Activated T-helper 1 cell treated with Interleukin-2 at 50 U/mL for 16 hours (primary cell): Measurements from ENCODE around the gene PCMT1.
"Not testable (repeated sequence)": the region's sequence is repeated elsewhere in the genome, so short reads cannot be mapped to it uniquely, and the experiment has no call there.

ENCODE experiments used
- DNase-seq: peaks from one replicate; pipeline ENCODE4 v3.0.0-alpha.2; 2020; ENCODE audit warnings: low read depth

Gene PCMT1

DNA sequence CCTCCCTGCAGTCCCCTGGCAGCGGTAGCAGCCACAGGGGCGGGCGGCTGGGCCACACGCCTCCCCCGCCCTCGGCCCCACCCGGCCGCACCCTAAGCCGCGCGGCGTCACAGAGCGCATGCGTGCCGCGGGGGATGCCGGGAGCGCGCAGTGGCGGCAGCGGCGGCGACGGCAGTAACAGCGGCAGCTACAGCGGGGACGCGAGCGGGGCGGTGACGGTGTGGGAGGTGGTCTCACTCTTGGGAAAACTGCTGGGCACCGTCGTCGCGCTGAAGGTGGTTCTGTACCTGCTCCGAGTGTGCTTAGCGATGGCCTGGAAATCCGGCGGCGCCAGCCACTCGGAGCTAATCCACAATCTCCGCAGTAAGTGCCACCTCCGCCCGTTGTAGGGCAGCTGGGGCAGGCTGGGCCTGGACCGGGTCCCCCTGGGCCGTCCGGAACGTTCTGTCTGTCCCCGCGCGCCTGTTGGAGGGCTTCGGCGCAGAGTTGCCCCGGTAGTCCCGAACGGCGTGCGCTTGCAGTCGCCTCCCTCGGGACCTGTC is at the start of gene PCMT1:
PCMT1 (plus strand) TSS at position 148 of the 542 bp plus-strand sequence; CDS start at position 309, 161 bp downstream.
- peak; percentile 90 for DNase-seq

DNA sequence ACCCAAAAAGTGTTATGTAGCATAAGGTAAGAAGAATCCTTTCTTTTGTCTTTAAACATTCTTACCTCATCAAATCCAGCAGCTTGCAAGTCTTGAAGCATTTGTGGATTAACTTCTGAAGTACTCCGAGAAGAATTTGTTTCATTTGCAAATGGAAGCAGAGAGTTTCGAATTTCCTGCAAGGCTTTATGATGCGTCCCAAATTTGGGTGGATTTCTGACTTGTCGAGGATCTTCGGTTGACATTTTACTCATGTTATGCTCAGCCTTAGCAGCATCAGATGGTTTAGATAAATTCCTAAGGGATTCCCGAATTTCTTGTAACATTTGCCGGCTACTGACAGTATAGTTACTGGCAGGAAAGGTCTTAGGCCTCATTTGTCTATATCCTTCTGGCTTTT is 47.8 kb upstream of the PCMT1 start:
- DNase-seq: no peak

DNA sequence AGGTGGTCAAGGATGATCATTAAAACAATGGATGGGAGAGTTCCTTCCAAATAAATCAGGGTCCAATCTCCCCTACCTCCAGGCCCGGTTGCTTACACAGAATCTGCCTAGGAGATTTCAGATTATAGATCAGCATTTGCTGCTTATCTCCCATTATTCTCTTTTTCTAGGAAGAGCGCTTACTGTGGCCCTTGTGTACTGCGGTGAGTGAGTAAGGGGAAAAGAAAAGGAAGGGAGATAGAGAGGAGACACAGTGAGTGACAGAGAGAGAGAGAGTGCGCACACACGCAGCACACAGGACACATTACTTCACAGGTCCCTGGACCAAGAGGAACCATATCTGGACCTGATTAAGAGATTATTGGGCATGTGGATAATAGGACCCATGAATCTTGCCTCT is 37.8 kb upstream of the PCMT1 start:
- no peak for DNase-seq

DNA sequence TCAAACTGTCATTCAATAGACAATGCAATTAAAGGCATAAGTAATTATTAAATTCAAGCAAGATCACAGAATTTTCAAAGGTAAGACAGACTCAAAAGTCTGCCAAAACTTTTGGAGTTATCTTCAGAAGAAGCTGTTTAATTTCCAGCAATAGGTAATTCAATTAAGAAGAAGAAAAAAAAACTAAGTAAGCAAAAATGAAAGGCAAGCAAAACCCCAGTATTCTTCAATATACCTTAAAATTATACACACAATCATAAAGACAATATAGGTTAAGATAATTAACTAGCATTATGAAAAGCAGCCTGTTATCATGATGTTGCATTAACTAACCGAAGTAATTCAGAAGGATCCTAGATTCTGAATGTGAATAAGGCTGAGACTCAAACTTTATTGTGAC is 35.1 kb upstream of the PCMT1 start:
- DNase-seq: no peak

DNA sequence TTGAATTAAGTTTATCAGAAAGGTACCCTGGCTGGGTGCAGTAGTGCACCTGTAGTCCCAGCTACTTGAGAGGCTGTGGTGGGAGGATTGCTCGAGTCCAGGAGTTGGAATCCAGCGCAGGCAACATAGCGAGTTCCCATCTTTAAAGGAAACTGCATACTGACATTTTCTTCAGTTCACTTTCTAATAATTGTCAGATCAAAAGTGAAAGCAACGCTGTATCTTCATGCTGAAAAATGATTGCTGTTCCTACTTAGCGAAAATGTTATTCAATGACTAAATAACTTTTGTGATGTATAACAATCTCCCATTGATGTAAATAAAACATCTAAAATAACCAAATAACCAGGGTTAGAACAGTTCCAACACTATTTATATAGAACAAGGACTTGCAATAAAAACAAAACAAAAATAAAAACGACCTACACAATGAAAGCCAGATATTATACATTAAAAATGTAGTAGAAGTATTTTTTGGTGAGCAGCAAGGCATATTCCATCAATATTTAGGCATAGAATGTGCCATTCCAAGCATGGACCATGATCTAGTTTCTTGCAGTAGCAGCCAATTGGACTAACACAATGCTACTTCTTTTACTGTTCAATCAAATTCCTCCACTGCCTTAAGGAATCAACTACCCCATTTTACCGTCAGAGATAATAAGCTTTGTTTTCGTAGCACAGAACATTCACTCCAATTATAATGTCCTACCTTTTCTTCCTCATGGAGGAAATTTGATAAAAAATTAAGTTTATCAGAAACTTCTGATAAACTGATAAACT is 33.2 kb upstream of the PCMT1 start:
- DNase-seq: no peak

DNA sequence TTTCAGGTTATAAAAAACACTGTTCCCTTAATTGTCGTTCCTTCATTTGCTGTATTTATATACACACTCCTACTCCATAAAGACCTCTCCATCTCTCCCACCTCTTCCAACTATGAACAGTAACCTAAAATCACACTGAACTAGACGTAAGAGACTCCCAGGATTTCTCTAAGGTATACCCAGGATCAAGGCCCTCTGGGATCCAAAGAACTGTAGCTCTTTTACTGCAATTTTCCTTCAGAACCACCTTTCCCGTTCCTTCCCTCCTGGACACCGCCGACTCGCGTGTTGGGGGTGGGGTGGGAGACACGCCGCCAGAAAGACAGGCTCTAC is 32.3 kb upstream of the PCMT1 start:
- no peak for DNase-seq

DNA sequence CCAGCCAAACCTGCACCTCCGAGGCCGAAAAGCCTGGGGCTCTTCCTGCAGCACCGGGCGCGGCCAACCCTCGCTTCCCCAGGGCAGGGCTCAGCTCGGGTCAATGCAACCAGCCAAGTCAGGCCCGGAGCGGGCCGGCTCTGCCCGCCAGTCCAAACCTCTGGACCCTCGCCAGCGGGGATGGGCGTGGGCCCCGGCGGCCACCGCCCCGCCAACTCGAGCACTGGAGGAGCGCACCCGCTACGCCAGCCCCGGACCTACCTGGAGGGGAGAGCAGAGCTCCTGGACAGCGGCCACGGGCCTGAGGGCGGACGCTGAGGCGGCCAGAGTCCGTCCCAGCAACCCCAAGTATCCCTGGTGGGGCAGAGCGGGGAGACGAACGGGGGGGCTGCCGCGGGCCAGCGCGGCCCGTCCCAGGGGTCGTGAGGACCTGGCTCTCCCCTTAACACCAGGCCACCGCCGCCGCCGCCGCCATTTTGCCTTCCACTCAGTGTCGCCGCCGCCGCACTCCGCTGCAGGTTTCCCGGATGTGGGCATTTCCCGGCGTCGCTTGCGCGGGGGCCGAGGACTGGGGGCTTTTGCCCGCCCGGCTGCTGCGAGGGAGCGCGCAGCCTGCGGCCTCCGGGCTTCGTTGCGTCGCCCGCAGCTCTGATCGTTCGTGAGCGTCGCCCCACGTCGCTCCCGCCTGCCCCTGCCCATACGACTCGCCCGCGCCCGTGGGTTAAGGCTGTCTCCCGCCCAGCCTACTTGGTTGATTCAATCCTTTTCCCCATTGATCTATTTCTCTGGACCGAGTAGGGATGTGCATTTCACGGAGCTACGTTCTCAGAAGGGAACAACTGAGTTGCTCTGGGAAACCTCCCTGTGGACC is 31.7 kb upstream of the PCMT1 start, which contains the start of gene LATS1:
LATS1 (minus strand) TSS at position 514 of the 871 bp plus-strand sequence. CDS start 15,975 bp downstream, outside the sequence.
- DNase-seq: peak; percentile 87

DNA sequence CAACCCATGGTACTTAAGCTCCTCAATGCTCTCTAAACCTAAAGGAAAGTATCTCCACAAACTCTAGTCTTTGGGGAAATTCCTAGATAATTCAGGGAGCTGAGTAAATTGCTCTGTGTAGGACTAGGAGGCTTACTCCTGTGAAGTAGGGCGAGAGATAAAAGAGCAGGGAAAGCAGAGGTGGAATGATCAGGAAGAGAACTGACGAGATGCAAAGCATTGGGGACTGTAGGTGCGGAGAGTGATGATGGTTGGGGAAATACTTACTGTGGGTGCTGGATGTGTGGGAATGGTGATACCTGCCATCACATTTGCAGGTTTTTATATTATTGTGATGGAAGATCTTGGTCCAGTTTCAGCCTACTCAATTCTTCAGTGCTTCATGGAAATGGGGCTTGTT is 30.0 kb upstream of the PCMT1 start:
- DNase-seq: no peak

DNA sequence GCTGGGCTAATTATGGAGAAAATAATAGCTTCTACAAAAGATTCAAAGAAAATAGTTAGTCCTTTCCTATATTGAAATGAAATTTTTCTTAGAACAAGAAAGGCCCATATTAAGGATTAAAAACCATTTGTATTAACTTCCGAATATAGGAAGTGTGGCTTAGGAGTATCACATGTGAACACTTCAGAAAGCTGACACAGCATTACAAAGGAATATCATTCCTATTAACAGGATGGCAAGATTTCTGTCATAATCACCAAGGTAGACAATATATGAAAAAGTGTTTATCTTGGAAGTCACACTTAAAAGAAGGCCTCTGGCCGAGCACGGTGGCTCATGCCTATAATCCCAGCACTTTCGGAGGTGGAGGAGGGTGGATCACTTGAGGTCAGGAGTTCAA is 26.3 kb upstream of the PCMT1 start:
- DNase-seq: no peak

DNA sequence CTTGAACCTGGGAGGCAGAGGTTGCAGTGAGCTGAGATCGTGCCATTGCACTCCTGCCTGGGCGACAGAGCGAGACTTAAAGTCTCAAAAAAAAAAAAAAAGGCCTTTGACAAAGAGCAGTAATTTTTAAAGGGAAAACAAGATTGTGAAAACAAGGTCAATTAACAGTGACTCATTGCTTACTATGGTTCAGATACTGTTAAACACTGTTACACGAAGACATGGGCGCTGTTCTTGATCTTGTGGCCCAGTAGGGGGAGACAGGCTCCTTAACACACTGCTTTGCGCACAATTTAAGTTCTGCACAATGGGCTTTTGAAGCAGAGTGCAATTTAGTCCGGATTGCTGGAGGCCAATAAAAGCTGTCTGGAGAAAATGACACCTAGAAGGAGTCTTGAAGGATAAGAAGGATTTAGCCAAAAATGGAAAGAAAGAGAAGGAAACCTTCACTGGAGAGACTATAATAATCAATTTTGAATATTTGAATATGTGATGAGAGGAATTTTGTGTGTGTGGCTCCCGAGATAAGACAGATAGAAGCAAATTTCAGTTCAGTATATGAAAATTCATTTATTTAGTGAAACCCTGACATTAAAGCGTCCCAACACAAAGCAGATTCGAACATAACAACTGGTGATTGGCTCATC is 25.6 kb upstream of the PCMT1 start:
- DNase-seq: peak; percentile 23

DNA sequence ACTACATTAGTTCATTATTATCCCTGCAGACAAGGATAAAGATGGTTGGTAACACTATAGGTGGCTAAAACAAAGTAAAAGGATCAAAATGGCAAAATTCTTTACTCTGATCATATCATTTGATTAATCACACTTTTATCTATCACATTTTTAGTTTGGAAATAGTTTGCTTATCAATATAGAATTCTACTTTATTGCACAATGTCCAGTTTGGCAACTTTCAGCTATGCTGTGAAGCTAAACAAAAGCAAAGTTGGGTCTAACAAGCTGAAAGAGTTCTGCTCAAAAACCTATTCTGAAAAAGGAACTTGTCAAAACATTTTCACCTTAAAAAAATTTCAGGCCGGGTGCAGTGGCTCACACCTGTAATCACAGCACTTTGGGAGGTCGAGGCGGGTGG is 23.8 kb upstream of the PCMT1 start:
- DNase-seq: no peak

DNA sequence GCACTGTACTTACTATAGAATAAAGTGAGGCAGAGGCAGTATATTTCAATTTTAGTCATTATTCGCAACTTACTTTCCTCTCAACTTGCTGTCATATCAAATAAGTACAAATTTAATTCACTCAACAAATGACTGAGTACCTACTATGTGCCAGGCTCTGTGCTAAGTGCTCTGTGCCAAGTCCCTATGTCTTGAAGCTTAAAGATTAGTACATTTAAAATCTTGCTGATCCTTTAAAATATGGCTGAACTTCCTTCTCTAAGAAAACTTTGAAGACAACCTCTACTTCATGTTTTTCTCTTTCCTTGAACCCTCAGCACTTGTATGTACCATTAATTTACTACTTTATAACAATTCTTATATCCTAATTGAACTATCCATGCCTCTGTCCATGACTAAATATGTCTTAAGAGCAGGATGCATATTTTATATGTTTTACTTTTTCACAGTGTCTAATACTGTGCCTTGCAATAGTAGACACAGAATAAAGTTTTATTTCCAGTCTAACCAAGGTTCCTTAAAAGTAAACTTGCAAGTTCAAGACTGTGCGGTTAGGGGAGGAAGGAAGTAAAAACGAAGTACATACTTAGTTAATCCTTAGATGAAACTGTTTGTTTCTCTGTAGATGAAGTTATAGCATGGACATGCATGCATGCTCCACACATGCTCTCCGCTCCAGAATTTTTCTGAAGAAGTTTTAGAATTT is 21.6 kb upstream of the PCMT1 start:
- DNase-seq: no peak

DNA sequence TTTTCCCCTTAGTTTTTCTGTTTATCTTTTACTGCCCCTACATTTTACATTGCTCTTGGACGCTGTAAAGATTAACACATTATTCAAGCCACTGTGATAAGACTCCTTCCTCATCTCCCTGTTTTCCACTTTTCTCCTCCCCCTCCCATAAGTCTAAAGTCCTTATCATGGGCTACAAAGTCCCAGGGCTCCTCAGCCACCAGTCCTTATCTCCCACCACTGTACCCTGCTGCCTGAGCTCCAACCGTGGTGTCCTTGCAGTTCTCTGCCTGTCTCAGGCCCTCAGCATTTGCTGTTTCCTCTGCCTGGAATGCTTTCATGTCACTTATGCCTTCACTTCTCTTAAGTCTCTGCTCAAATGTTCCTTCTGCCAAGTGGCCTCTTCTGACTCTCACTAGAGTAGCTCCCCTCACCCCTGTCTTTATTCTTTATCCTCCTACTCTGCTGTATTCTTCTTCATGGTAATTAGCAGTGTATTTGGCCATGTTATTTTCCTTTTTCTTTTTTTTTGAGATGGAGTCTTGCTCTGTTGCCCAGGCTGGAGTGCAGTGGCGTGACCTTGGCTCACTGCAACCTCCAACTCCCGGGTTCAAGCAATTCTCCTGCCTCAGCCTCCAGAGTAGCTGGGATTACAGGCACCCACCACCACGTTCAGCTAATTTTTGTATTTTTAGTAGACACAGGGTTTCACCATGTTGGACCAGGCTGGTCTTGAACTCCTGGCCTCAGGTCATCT is 20.9 kb upstream of the PCMT1 start:
- DNase-seq: no peak

DNA sequence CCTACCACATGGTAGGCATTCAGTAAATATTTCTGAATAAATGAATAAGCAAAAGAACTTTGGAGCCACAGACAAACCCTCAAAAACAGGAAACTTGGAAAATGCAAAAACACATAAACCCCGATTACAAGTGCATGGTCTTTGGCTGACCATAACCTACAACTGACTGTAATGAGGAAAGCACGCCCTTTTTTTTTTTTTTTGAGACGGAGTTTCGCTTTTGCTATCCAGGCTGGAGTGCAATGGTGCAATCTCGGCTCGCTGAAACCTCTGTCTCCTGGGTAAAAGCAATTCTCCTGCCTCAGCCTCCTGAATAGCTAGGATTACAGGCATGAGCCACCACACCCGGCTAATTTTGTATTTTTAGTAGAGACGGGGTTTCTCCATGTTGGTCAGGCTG is 19.7 kb upstream of the PCMT1 start:
- DNase-seq: no peak

DNA sequence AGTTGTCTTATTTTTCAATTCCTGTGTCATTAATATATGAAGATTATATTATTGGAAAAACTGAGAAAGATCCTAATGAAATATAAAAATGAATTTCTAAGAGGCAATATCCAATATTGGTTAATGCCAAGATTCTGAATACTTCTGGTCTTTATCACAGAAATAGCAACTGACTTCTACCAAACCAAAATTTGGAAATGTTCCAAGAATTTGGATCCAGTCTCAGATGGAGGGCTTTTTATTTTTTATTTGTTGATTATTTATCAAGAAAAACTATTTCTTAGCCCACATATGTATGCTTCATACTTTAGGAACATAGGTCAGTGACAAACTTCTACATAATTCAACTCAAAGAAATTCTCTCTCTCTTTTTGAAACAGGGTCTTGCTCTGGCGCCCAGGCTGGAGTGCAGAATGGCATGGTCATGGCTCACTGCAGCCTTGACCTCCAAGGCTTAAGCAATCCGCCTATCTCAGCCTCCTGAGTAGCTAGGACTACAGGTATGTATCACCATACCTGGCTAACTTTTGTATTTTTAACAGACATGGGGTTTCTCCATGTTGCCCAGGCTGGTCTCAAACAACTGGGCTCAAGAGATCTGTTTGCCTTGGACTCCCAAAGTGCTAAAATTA is 16.3 kb upstream of the PCMT1 start:
- DNase-seq: no peak

DNA sequence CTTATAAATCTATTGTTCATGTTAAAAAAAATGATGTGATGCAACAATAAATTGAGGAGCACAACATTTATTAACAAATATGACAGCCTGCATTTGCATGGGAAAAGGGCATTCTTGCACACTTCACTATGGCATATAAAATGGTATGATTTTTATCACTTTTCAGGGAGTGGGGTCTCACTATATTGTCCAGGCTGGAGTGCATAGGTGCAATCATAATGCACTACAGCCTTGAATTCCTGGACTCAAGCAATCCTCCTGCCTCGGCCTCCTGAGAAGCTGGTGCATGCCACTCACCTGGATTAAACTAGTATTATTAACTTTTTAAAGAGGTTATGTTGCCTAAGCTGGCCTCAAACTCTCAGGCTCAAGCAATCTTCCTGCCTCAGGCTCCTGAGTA is 14.6 kb upstream of the PCMT1 start:
- DNase-seq: no peak

DNA sequence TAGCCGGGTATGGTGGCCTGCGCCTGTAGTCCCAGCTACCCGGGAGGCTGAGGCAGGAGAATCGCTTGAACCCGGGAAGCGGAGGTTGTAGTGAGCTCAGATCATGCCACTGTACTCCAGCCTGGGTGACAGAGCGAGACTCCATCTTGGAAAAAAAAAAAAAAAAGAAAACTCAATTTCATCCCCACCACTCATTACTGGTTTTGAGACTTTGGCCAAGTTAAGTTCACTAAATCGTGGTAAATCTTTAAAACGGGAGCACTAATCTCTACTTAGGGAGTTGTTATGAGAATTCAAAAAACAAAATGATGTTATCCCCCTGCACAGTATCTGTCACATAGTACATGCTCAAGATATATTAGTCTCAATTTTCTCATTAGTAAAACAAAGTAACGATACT is 4.3 kb upstream of the PCMT1 start:
- DNase-seq: not testable (repeated sequence)

DNA sequence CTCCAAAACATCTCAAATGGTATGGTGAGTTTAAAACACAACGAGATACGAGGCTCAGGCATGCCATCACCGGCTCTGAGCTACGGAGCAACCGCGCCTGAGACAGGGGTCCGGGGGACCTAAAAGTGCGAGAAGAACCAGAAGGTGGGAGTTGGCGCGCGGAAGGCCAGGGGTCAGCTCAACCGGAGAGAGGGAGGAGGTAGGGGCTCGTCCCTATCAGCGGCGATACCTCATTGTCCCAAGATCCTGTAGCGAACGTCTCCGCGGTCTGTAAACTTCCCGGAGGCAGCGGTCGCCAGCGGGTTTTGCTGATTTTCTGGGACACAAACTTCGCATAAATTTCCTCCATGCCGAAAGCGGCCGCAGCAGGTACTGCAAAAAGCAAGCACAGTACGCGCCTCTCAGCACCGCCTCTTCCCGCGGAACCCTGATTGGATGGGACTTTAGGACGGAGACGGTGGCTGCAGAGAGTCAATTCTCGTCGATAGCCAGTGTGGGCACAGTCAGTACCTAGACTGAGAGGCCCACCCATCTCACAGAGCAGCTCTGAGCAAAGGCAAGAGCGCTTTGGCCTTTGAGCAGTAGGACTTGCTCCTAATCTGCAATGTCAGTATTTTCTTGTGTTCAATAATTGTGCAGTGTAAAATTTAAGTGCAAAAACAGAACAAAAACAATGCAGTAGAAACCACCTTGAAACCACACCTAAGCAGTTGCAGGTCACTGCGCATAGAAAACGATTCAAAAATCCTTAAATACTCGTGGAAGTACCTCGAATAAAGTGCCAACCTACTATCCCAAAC is 3.2 kb upstream of the PCMT1 start, which contains the start of gene NUP43:
NUP43 (minus strand) TSS at position 383 of the 800 bp plus-strand sequence; CDS start at position 349, 34 bp downstream.
- peak; percentile 81 for DNase-seq

DNA sequence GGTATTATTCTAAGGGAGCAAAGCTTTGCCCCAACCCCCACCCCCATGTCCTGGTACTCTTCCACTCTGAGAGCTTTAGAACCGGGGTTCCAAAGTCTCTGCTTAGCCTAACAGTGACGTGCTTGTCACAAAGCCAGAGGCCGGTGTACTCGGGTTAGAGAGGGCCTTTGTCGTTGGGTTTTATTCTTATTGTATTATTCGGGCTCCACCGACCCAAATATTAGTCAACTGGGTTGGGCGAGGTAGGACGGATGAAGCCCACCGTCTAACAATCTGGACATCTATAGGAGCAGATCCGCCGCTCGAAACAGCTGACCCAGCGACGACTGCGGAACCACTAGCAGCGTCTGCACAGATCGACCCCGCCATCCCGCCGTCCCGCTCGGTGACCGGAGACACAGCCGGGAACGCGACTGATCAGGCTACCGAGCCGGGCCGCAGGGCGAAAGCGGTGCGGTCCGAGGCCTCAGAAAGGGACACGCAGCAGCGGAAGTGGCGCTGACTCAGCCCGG is 403 bp upstream of the PCMT1 start:
- not testable (repeated sequence) for DNase-seq
